Cardiac fibroblast (primary cell): Measurements from ENCODE around the gene NT5DC2.

Source experiments
- DNase-seq, 2 donors: peaks; one replicate each; pipeline versions ENCODE4 v3.0.0 to v3.0.0-alpha.2; 2010; ENCODE audit warnings: low read depth in 2 of 2
- H3K4me3 ChIP-seq, 2 donors: replicated peaks in 1 of 2; 1 replicate in 1 of 2; 2 replicates in 1 of 2; pipeline ENCODE4 v1.5.1; 2011; ENCODE audit warnings: low read depth in 2 of 2, low read length in 2 of 2, mild to moderate bottlenecking in 2 of 2, moderate library complexity in 1 of 2
- CTCF ChIP-seq: IDR thresholded peaks from one replicate; pipeline ENCODE4 v1.5.1; 2011; ENCODE audit warnings: low read depth, mild to moderate bottlenecking, low read length, inconsistent platforms

The NT5DC2 gene

GRCh38 chr3:52561028-52561747 is 27.5 kb upstream of the NT5DC2 start:
- H3K4me3 ChIP-seq = no peak overlapping the region
- DNase-seq = no peak
- TF ChIP-seq CTCF = no peak

- H3K4me3 ChIP-seq = no peak overlapping the region
- no peak for DNase-seq
- no peak for TF ChIP-seq CTCF
Observed at GRCh38 chr3:52558436-52558835, 24.8 kb upstream of the NT5DC2 start.

- no peak for DNase-seq
- no peak overlapping the region for H3K4me3 ChIP-seq
- TF ChIP-seq CTCF = no peak
Observed at GRCh38 chr3:52557011-52557960, 23.6 kb upstream of the NT5DC2 start.

GRCh38 chr3:52555056-52555455 is 21.4 kb upstream of the NT5DC2 start:
- DNase-seq = no peak
- H3K4me3 ChIP-seq = no peak overlapping the region
- no peak for TF ChIP-seq CTCF

GRCh38 chr3:52554026-52554755 is 20.5 kb upstream of the NT5DC2 start:
- no peak overlapping the region for H3K4me3 ChIP-seq
- no peak for DNase-seq
- no peak for TF ChIP-seq CTCF

- DNase-seq = no peak
- H3K4me3 ChIP-seq = no peak overlapping the region
- no peak for TF ChIP-seq CTCF
Observed at GRCh38 chr3:52552089-52552488, 18.4 kb upstream of the NT5DC2 start.
